ENCODE measurements around the gene AMIGO3.

GRCh38 chr3:49712166-49712565, 7.3 kb downstream of the AMIGO3 start:
- TF ChIP-seq POLR2AphosphoS5 (IDR thresholded peaks at IDR 0.05; ENCODE audit: low read depth, low read length), result no peak
- no peak for TF ChIP-seq ZBTB33 (IDR thresholded peaks at IDR 0.05; ENCODE audit: borderline replicate concordance, low read depth)
- TF ChIP-seq SIN3A (IDR thresholded peaks at IDR 0.05; ENCODE audit: borderline replicate concordance, low read depth, low read length), result no peak
- no peak for TF ChIP-seq CTCF (IDR thresholded peaks at IDR 0.05)
- TF ChIP-seq USF2 (IDR thresholded peaks at IDR 0.05; ENCODE audit: borderline replicate concordance, low read depth, low read length), result no peak
- TF ChIP-seq RXRA (IDR thresholded peaks at IDR 0.05; ENCODE audit: borderline replicate concordance, low read depth), result no peak
- TF ChIP-seq GATA2 (CRISPR knock-in tag; IDR thresholded peaks at IDR 0.05), result no peak
- no peak for TF ChIP-seq RFX5 (IDR thresholded peaks at IDR 0.05; ENCODE audit: low read length)
- TF ChIP-seq USF1 (IDR thresholded peaks at IDR 0.05; ENCODE audit: borderline replicate concordance, low read depth), result no peak
- no peak for TF ChIP-seq TCF12 (IDR thresholded peaks at IDR 0.05)
- no peak for TF ChIP-seq EZH2phosphoT487 (IDR thresholded peaks at IDR 0.05; ENCODE audit: borderline replicate concordance, low read depth)
- no peak for TF ChIP-seq REST (IDR thresholded peaks at IDR 0.05; ENCODE audit: low read depth, low read length)
